ENCODE results near the gene STRBP. TPM values are rescaled to one million over a fixed set of nuclear protein-coding genes. Genes with fewer than 3 reads are reported as not detected.

The STRBP gene
- total RNA-seq, 1 donor from 2014 or later = 87.3 TPM

DNA sequence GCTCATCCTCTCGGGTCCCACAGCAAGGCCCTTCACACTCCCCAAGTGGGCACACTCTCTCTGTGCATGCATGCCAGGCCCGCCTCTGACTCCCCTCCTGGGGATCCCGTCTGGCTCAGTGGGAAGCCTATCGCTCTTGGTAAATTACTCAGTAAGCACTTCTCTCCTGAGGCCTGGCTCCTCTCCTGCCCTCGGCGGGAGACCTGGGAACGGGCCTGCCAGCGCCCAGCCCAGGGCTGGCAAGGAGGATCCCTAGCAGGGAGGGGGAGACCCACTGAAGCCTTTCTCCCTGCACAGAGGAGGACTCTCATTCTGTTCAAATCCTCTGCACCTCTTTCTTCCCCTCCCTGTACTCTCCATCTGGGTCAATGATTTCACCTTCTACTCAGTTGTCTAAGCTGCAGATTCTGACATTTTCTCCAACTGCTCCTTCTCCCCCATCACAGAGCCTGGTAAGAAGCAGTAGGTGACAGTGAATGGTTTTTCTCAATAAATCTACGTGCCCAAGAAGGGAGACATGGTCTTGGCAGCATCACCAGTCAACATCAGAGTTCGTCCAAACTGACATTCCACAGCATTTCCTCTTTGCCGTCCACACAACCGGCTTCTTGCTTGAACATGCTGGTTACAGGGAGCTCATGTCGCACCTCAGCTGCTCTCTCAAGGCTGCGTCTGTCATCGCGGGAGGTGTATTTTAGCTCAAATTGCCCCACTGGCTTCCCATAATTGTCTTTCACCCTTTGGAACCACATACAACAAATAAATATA is 153.1 kb downstream of the STRBP start:
- H3K4me3 Mint-ChIP-seq (ENCODE audit: low read depth) = no peak overlapping the region
- TF ChIP-seq, protein P1, sequence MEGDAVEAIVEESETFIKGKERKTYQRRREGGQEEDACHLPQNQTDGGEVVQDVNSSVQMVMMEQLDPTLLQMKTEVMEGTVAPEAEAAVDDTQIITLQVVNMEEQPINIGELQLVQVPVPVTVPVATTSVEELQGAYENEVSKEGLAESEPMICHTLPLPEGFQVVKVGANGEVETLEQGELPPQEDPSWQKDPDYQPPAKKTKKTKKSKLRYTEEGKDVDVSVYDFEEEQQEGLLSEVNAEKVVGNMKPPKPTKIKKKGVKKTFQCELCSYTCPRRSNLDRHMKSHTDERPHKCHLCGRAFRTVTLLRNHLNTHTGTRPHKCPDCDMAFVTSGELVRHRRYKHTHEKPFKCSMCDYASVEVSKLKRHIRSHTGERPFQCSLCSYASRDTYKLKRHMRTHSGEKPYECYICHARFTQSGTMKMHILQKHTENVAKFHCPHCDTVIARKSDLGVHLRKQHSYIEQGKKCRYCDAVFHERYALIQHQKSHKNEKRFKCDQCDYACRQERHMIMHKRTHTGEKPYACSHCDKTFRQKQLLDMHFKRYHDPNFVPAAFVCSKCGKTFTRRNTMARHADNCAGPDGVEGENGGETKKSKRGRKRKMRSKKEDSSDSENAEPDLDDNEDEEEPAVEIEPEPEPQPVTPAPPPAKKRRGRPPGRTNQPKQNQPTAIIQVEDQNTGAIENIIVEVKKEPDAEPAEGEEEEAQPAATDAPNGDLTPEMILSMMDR (IDR thresholded peaks at IDR 0.05; ENCODE audit: unreplicated experiment) = no peak
- no peak for DNase-seq (ENCODE audit: low spot score, unreplicated experiment)
- H3K4me1 Mint-ChIP-seq (ENCODE audit: low read depth) = peaks cover 3% of the 10 kb centered on the region
- H3K9me3 Mint-ChIP-seq (ENCODE audit: low read depth) = no peaks in the 10 kb centered on the region
- H3K27me3 Mint-ChIP-seq = no peaks in the 10 kb centered on the region
- peaks cover 10% of the 10 kb centered on the region for H3K36me3 Mint-ChIP-seq (ENCODE audit: insufficient read depth)
- H3K27ac Mint-ChIP-seq = peak overlapping the region; percentile 57

DNA sequence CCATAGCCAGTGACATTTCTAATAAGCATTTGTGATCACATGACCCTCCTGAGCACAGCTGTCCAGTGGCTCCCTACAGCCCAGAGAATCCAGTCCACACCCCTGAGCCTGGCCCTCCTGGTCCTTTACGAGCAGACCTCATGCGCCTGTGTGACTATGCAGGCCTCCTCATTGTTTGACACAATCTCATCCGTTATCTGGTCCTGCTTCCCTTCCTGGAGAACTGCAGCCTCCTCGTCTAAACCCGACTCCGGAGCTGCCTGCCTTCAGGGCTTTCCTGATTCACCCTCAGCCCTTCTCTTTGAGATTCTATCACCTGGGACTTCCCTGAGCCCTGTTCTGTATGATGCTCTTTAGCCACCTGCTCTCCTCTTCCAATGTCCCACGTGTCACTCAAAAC is 155.2 kb downstream of the STRBP start:
- Mint-ChIP-seq H3K9me3 (ENCODE audit: low read depth) (no peaks in the 10 kb centered on the region), H3K36me3 (ENCODE audit: insufficient read depth) (peaks cover 10% of the 10 kb centered on the region), H3K4me3 (ENCODE audit: low read depth) (no peak overlapping the region), H3K27ac (peak overlapping the region; percentile 85), H3K4me1 (ENCODE audit: low read depth) (no peaks in the 10 kb centered on the region), H3K27me3 (no peaks in the 10 kb centered on the region)
- DNase-seq (ENCODE audit: low spot score, unreplicated experiment) = no peak
- TF ChIP-seq, protein P1 (IDR thresholded peaks at IDR 0.05; ENCODE audit: unreplicated experiment) = no peak

DNA sequence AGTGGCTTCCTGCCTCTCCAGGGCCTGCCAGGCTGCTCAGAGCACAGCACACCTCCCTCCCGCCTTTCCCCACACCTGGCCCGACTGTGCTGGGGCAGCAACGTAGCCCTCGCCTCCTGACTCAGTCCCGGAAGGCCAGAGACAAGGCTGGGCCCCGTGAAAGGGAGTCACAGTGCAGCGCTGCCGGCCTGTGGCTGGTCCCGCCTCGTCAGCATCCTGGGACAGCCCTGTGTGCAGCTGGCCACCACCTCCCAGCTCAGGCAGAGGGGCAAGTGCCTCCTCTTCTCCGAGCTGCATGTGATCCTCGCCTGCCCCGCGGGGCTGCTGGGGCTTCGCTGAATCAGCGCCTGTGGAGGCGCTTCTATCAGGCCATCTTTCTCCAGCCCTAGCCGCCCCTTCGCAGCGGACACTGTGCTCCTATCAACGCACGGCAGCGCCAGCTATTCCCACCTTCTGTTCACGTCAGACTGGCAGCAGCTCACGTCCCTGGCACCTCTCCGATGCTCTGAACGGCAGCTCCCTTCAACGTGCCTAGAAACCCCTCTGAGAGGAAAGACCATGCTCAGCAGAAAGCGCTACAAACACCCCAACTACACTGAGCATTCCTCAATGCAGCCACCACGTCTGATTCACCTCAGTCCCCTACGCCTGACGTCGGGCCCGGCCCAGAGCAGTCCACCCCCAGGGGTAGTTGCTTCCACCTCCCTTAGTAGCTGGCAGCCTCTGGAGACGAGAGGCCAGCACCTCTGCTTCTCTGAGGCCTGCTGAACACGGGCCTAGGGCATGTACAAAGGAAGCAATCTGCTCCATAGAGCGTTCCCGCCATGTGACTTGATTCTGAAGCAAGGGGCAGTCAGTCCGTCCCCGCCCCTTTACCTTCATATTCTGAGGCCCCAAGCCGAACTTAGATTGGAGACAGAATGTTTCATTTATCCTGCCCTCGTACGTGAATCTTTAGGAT is 156.1 kb downstream of the STRBP start:
- Mint-ChIP-seq H3K27ac (peak overlapping the region; percentile 73), H3K4me3 (ENCODE audit: low read depth) (no peak overlapping the region)

DNA sequence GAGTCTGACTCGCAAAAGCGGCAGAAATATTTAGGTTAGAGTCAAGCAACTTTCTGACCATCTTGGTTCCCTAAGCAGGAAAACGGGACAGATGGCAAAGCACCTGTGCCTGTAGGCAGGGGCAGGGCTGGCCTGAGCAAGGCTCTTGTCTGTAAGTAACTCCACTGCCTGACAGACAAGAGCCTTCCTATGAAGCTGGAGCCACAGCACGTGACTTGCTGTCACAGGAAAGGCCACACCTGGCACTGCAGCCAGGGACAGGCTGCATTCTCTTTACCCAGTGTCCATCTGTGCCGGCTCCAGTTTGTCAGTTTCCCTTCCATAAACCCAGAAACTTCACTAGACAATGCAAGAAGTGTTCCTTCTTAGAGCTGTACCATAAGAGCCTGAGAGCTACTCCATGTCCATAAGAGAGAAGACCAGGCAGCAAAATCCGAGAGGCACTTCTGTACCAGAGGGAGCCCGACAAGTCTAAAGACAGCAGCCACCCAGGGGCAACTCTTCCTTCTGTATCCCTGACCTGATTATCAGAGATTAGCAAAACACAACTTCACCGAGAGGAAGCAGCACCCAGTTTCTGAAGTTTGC is 156.9 kb downstream of the STRBP start:
- peaks cover 17% of the 10 kb centered on the region for H3K36me3 Mint-ChIP-seq (ENCODE audit: insufficient read depth)
- TF ChIP-seq, protein P1 (IDR thresholded peaks at IDR 0.05; ENCODE audit: unreplicated experiment) = no peak
- H3K27me3 Mint-ChIP-seq = no peaks in the 10 kb centered on the region
- H3K27ac Mint-ChIP-seq = no peak overlapping the region
- no peak overlapping the region for H3K4me3 Mint-ChIP-seq (ENCODE audit: low read depth)
- H3K4me1 Mint-ChIP-seq (ENCODE audit: low read depth) = no peaks in the 10 kb centered on the region
- H3K9me3 Mint-ChIP-seq (ENCODE audit: low read depth) = no peaks in the 10 kb centered on the region
- DNase-seq (ENCODE audit: low spot score, unreplicated experiment) = no peak

More for the DNA sequence above, 156.1 kb downstream of the STRBP start:
- Mint-ChIP-seq H3K9me3 (ENCODE audit: low read depth) (no peaks in the 10 kb centered on the region), H3K36me3 (ENCODE audit: insufficient read depth) (peaks cover 13% of the 10 kb centered on the region), H3K27me3 (no peaks in the 10 kb centered on the region), H3K4me1 (ENCODE audit: low read depth) (no peaks in the 10 kb centered on the region)
- TF ChIP-seq, protein P1 (IDR thresholded peaks at IDR 0.05; ENCODE audit: unreplicated experiment) = no peak
- no peak for DNase-seq (ENCODE audit: low spot score, unreplicated experiment)
